ENCODE measurements around the gene GLI3.
A peak's percentile ranks its signal among the peaks of the same experiment; 100 is the strongest.

- TF ChIP-seq, protein P1, sequence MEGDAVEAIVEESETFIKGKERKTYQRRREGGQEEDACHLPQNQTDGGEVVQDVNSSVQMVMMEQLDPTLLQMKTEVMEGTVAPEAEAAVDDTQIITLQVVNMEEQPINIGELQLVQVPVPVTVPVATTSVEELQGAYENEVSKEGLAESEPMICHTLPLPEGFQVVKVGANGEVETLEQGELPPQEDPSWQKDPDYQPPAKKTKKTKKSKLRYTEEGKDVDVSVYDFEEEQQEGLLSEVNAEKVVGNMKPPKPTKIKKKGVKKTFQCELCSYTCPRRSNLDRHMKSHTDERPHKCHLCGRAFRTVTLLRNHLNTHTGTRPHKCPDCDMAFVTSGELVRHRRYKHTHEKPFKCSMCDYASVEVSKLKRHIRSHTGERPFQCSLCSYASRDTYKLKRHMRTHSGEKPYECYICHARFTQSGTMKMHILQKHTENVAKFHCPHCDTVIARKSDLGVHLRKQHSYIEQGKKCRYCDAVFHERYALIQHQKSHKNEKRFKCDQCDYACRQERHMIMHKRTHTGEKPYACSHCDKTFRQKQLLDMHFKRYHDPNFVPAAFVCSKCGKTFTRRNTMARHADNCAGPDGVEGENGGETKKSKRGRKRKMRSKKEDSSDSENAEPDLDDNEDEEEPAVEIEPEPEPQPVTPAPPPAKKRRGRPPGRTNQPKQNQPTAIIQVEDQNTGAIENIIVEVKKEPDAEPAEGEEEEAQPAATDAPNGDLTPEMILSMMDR (IDR thresholded peaks at IDR 0.05): peak; percentile 79
- TF ChIP-seq EZH2 (IDR thresholded peaks at IDR 0.05) (no peak), EZH2phosphoT487 (IDR thresholded peaks at IDR 0.05) (no peak)
Measured at GRCh38 chr7:41977151-41977651, 259.8 kb downstream of the GLI3 start.

Data from neural progenitor cell (in vitro differentiated cells).